CD8-positive, alpha-beta memory T cell (primary cell): ENCODE data around the gene PRSS12. TPM values are rescaled to one million over a fixed set of nuclear protein-coding genes. Genes with fewer than 3 reads are reported as not detected.
"Not testable (repeated sequence)": the region's sequence is repeated elsewhere in the genome, so short reads cannot be mapped to it uniquely, and the experiment has no call there.

Experiments used
- CTCF ChIA-PET: fragments of 350-600 bp; sonication (Branson Sonifier 250); formaldehyde crosslinking; loops from one replicate; lab custom pipeline; 2021; ENCODE audit warnings: antibody characterized with exemption; lab: Charles Lee
- POLR2A ChIA-PET: fragments of 350-600 bp; sonication (Branson Sonifier 250); formaldehyde crosslinking; loops from one replicate; lab custom pipeline; 2021; ENCODE audit warnings: antibody characterized with exemption; lab: Charles Lee
- DNase-seq, 5 donors: peaks; one replicate each; pipeline versions ENCODE4 v3.0.0 to v3.0.0-alpha.2; 2020 to 2022; ENCODE audit warnings: mixed read lengths in 1 of 5
- H3K27ac ChIP-seq: one replicate; pipeline ENCODE4 v1.7.0; 2013; ENCODE audit warnings: low read depth, mild to moderate bottlenecking, low read length, moderate library complexity
- H3K27me3 ChIP-seq: 2 replicates; pipeline ENCODE4 v1.7.0; 2013; ENCODE audit warnings: low read length, mild to moderate bottlenecking; ENCODE audit not compliant: insufficient read depth, poor library complexity, severe bottlenecking
- H3K36me3 ChIP-seq: 2 replicates; pipeline ENCODE4 v1.7.0; 2013; ENCODE audit warnings: mild to moderate bottlenecking, low read length, moderate library complexity; ENCODE audit not compliant: insufficient read depth
- H3K4me1 ChIP-seq: 2 replicates; pipeline ENCODE4 v1.7.0; 2013; ENCODE audit warnings: mild to moderate bottlenecking, low read length, moderate library complexity; ENCODE audit not compliant: insufficient read depth
- H3K4me3 ChIP-seq: 2 replicates; pipeline ENCODE4 v1.7.0; 2013; ENCODE audit warnings: mild to moderate bottlenecking, low read length
- H3K9me3 ChIP-seq: 2 replicates; pipeline ENCODE4 v1.7.0; 2013; ENCODE audit warnings: mild to moderate bottlenecking, low read length
- H3K27ac Mint-ChIP-seq, 8 donors: one replicate each; pipeline ENCODE4 v1.8.0; 2020 to 2021; ENCODE audit warnings: mixed read lengths in 8 of 8, mild to moderate bottlenecking in 6 of 8, inconsistent platforms in 3 of 8, moderate library complexity in 3 of 8
- H3K27me3 Mint-ChIP-seq, 2 donors: one replicate each; pipeline ENCODE4 v1.8.0; 2020 to 2021; ENCODE audit warnings: mixed read lengths in 2 of 2, mild to moderate bottlenecking in 1 of 2, moderate library complexity in 1 of 2
- H3K36me3 Mint-ChIP-seq, 3 donors: one replicate each; pipeline ENCODE4 v1.8.0; 2020 to 2021; ENCODE audit warnings: mixed read lengths in 3 of 3, inconsistent platforms in 1 of 3, mild to moderate bottlenecking in 1 of 3
- H3K4me1 Mint-ChIP-seq, 3 donors: one replicate each; pipeline ENCODE4 v1.8.0; 2020 to 2021; ENCODE audit warnings: mixed read lengths in 3 of 3, inconsistent platforms in 1 of 3, mild to moderate bottlenecking in 1 of 3
- H3K4me3 Mint-ChIP-seq, 7 donors: one replicate each; pipeline ENCODE4 v1.8.0; 2020 to 2021; ENCODE audit warnings: mixed read lengths in 7 of 7, mild to moderate bottlenecking in 6 of 7, moderate library complexity in 4 of 7, inconsistent platforms in 2 of 7
- H3K9me3 Mint-ChIP-seq, 5 donors: one replicate each; pipeline ENCODE4 v1.8.0; 2020 to 2022; ENCODE audit warnings: mixed read lengths in 5 of 5, mild to moderate bottlenecking in 3 of 5, moderate library complexity in 2 of 5, inconsistent platforms in 1 of 5
- polyA plus RNA-seq: library from polyadenylated mRNA; unstranded; fragments of 300-500 nt; fragmentation: Illumina TruSeq; gene quantifications from one replicate; pipeline ENCODE4 v1.2.3, GENCODE V29; 2021
- total RNA-seq, 2 experiments: library from RNA; stranded (reverse); gene quantifications; one replicate each; pipeline ENCODE4 v1.2.3, GENCODE V29; 2021

PRSS12 gene
- total and polyA plus RNA-seq, 3 experiments from 2014 or later, result not detected

DNA sequence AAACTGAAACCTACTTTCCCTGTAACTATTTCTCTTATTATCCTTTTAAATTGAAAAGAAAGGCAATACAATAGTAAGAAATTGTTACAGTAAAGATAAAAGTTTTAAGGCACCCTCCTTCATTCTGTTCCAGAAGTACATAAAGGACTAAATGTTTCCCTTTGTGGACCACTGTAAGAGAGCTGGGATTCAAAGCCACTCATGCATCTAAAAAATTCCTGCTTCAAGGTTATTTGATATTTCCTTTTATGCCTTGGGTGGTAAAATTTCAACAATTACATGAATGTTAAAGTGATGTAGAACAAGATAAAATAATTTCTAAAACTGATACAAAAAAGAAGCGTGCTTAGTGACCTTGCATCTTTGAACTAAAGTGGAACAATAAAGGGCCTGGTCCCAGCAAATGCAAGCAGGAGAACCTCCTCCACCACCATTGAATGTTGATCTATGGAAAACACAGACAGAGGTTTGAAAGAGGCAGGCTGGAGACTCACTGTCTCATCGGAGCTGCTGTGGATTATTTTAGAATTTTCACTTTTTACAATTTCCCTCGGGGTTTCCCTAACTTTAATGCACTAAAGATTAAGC, 42.3 kb upstream of the PRSS12 start:
- no peak overlapping the region for H3K27ac ChIP-seq
- Mint-ChIP-seq H3K36me3 (no peaks in the 10 kb centered on the region), H3K27me3 (peaks cover 0 to 6% of the 10 kb centered on the region in 2 donors), H3K9me3 (peaks cover 0 to 2% (median 0%) of the 10 kb centered on the region in 5 donors), H3K4me3 (no peak overlapping the region), H3K4me1 (no peaks in the 10 kb centered on the region), H3K27ac (no peak overlapping the region)
- H3K4me1 ChIP-seq, result no peaks in the 10 kb centered on the region
- no peak overlapping the region for H3K4me3 ChIP-seq
- H3K9me3 ChIP-seq, result no peaks in the 10 kb centered on the region
- H3K27me3 ChIP-seq, result no peaks in the 10 kb centered on the region
- no peak for DNase-seq
- CTCF ChIA-PET, result no interaction called here
- POLR2A ChIA-PET, result no interaction called here
- H3K36me3 ChIP-seq, result no peaks in the 10 kb centered on the region

DNA sequence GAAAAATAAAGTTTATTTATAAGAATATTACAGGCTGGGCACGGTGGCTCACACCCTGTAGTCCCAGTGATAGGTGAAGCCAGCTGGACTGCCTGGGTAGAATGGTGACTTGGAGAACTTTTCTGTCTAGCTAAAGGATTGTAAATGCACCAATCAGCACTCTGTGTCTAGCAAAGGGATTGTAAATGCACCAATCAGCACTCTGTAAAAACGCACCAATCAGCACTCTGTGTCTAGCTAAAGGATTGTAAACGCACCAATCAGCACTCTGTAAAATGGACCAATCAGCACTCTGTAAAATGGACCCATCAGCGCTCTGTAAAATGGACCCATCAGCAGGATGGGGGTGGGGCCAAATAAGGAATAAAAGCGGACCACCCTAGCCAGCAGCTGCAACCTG, 39.7 kb upstream of the PRSS12 start:
- H3K27me3 ChIP-seq, H3K4me1 Mint-ChIP-seq, H3K9me3 ChIP-seq, H3K4me1 ChIP-seq, POLR2A ChIA-PET, H3K4me3 Mint-ChIP-seq, H3K36me3 Mint-ChIP-seq, H3K27ac Mint-ChIP-seq, H3K27me3 Mint-ChIP-seq, H3K4me3 ChIP-seq, H3K27ac ChIP-seq, DNase-seq, H3K36me3 ChIP-seq, CTCF ChIA-PET: not testable (repeated sequence)
- peaks cover 0 to 10% (median 5%) of the 10 kb centered on the region in 5 donors for H3K9me3 Mint-ChIP-seq

DNA sequence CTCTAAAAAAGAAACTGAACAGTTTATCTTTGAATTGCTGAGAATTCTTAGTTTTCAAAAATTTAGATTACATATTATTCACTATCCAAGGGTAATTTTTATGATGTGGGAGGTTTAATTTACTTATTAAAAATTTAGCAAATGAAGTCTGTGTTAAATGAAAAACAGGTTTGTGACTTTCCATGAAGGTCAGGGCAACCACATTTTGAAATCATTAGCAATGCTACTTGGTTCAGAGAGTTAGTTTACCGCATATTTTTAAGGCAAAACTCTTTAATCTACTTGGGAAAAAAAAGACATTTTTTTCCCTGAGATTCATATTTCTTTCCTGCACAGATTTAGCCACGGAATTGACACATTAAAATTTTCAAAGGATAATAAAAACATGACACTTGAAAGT, 37.3 kb upstream of the PRSS12 start:
- H3K27me3 ChIP-seq, result no peaks in the 10 kb centered on the region
- no peak overlapping the region for H3K4me3 ChIP-seq
- ChIA-PET POLR2A (no interaction called here), CTCF (no interaction called here)
- DNase-seq, result no peak
- H3K4me1 ChIP-seq, result no peaks in the 10 kb centered on the region
- no peaks in the 10 kb centered on the region for H3K36me3 ChIP-seq
- peaks cover 9 to 18% (median 12%) of the 10 kb centered on the region in 5 donors for H3K9me3 Mint-ChIP-seq
- no peak overlapping the region for H3K27ac ChIP-seq
- no peaks in the 10 kb centered on the region for H3K36me3 Mint-ChIP-seq
- peaks cover 0 to 6% of the 10 kb centered on the region in 2 donors for H3K27me3 Mint-ChIP-seq
- H3K27ac Mint-ChIP-seq, result no peak overlapping the region
- no peaks in the 10 kb centered on the region for H3K9me3 ChIP-seq
- no peak overlapping the region for H3K4me3 Mint-ChIP-seq
- no peaks in the 10 kb centered on the region for H3K4me1 Mint-ChIP-seq

DNA sequence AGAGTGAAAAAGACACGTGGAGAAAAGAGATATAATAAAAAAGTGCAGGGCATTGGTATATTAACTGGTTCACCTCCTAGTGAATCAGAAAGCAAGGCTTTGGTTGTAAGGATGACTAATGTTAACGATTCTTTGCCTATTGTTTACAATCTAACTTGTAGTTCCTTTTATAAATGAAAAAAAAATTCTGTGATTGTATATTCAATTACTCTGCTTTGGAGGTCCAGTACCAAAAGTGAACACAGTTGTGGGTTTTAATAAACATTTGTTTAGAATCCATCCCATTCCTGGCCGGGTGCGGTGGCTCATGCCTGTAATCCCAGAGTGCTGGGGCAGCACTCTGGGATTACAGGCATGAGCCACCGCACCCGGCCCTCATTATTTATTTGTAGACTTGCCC, 36.9 kb upstream of the PRSS12 start:
- no peaks in the 10 kb centered on the region for H3K4me1 ChIP-seq
- H3K27ac ChIP-seq, result no peak overlapping the region
- Mint-ChIP-seq H3K27ac (no peak overlapping the region), H3K27me3 (peaks cover 0 to 8% of the 10 kb centered on the region in 2 donors), H3K4me1 (no peaks in the 10 kb centered on the region), H3K4me3 (no peak overlapping the region), H3K9me3 (peaks cover 9 to 18% (median 12%) of the 10 kb centered on the region in 5 donors), H3K36me3 (no peaks in the 10 kb centered on the region)
- H3K9me3 ChIP-seq, result no peaks in the 10 kb centered on the region
- ChIA-PET POLR2A (no interaction called here), CTCF (no interaction called here)
- no peaks in the 10 kb centered on the region for H3K36me3 ChIP-seq
- H3K4me3 ChIP-seq, result no peak overlapping the region
- no peak for DNase-seq
- H3K27me3 ChIP-seq, result no peaks in the 10 kb centered on the region

DNA sequence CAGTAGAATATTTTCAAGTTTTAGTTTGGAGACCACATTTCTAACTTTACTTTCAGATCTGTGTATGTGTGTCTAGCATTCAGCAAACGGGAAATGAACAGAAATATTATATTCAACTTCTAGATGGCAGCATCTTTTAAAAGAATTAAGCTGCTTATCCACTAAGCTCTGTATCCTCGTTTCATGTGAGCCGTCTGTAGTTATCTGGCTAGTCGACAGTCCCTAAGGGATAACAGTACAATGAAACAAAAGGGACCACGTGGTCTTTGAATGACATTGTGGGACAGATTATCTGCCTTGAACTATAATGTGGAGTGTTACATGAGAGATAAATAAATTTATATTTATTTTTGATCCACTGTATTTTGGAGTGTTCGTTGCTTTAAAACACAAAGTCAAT, 35.8 kb upstream of the PRSS12 start:
- H3K36me3 Mint-ChIP-seq, result no peaks in the 10 kb centered on the region
- no peak for DNase-seq
- no peak overlapping the region for H3K4me3 ChIP-seq
- CTCF ChIA-PET, result no interaction called here
- H3K4me1 Mint-ChIP-seq, result no peaks in the 10 kb centered on the region
- no peak overlapping the region for H3K27ac ChIP-seq
- no peaks in the 10 kb centered on the region for H3K36me3 ChIP-seq
- peaks cover 0 to 11% of the 10 kb centered on the region in 2 donors for H3K27me3 Mint-ChIP-seq
- H3K9me3 Mint-ChIP-seq, result peaks cover 9 to 18% (median 12%) of the 10 kb centered on the region in 5 donors
- POLR2A ChIA-PET, result no interaction called here
- no peak overlapping the region for H3K4me3 Mint-ChIP-seq
- no peaks in the 10 kb centered on the region for H3K4me1 ChIP-seq
- H3K27ac Mint-ChIP-seq, result no peak overlapping the region
- no peaks in the 10 kb centered on the region for H3K9me3 ChIP-seq
- no peaks in the 10 kb centered on the region for H3K27me3 ChIP-seq

DNA sequence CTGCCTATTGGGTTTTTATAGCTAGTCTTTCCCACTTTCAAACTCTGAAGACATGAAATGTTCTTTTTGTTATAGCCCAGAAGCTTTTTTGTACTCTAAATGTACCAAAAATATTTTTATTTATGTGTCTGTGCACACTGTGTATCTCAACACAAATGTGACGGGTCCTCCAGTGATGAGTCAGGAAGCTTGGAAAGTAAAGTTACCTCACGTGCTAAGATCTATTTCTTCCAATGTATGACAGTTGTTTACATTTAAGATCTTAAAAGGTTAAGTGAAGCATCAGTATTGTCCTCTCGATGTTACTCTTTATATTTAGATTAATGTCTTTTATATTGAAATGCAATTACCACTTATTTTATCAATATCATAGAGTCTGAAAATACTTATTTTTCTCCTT, 29.1 kb upstream of the PRSS12 start:
- H3K27me3 Mint-ChIP-seq, result peaks cover 0 to 24% of the 10 kb centered on the region in 2 donors
- ChIA-PET CTCF (no interaction called here), POLR2A (no interaction called here)
- H3K4me3 ChIP-seq, result no peak overlapping the region
- H3K36me3 Mint-ChIP-seq, result no peaks in the 10 kb centered on the region
- no peak for DNase-seq
- H3K4me1 ChIP-seq, result no peaks in the 10 kb centered on the region
- H3K9me3 Mint-ChIP-seq, result peaks cover 4 to 9% (median 6%) of the 10 kb centered on the region in 5 donors
- no peak overlapping the region for H3K27ac Mint-ChIP-seq
- H3K4me1 Mint-ChIP-seq, result no peaks in the 10 kb centered on the region
- no peak overlapping the region for H3K27ac ChIP-seq
- H3K4me3 Mint-ChIP-seq, result no peak overlapping the region
- no peaks in the 10 kb centered on the region for H3K9me3 ChIP-seq
- no peaks in the 10 kb centered on the region for H3K36me3 ChIP-seq
- H3K27me3 ChIP-seq, result no peaks in the 10 kb centered on the region

DNA sequence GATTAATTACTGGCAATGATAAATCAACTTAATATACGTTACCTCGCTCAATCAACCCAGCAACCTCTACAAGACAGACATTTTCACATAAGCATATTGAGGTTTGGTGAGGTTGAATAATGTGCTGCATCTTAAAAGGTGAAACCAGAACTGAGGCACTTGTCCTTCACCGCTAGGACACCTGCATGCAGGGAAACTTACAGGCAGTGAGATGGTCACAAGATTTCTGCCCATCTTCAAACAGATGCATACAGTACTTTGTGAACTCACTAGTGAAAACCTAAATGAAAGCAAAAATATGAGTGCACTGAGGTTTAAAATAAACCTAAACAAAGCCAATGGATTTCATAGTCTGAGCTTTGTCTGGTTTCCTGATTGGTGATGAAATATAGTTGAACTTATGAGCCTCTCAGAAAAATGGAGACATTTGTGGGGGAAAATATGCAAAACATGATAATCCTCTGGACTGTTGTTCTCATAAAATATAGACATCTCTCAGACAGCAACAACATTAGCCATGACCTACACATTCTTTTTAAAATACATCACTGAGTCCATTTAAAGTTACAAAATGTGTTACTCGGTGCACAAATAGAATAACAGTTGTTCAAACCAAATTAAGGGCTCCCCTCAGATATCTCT, 20.9 kb upstream of the PRSS12 start:
- H3K4me1 Mint-ChIP-seq, result no peaks in the 10 kb centered on the region
- POLR2A ChIA-PET, result no interaction called here
- Histone ChIP-seq H3K9me3 (no peaks in the 10 kb centered on the region), H3K36me3 (no peaks in the 10 kb centered on the region), H3K4me3 (no peak overlapping the region), H3K27me3 (no peaks in the 10 kb centered on the region), H3K27ac (no peak overlapping the region), H3K4me1 (no peaks in the 10 kb centered on the region)
- H3K27ac Mint-ChIP-seq, result no peak overlapping the region
- H3K4me3 Mint-ChIP-seq, result no peak overlapping the region
- peaks cover 4 to 31% of the 10 kb centered on the region in 2 donors for H3K27me3 Mint-ChIP-seq
- CTCF ChIA-PET, result interaction anchor here (1.0 kb wide), 1 partner anchor 21 kb away, joined by 3 read pairs; the partner anchor contains the start of gene PRSS12
- no peaks in the 10 kb centered on the region for H3K9me3 Mint-ChIP-seq
- no peaks in the 10 kb centered on the region for H3K36me3 Mint-ChIP-seq
- no peak for DNase-seq

DNA sequence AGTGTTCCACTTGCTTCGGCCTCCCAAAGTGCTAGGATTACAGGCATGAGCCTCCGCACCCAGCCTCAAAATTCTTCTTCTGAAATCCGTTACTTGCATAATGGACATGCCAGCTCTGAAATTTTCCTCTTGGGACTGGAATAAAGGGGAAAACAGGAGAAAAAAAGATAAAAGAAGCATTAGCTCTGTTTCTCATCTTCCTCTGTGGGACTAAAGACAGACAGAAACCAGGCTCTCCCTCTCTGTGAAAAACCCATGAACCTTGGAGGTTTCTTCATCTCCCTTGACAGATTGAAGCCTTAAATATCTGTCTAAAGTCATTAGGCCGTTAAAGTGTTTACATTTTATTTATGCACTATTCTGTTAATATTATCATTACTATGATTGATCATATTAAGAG, 19.4 kb upstream of the PRSS12 start:
- CTCF ChIA-PET, result no interaction called here
- H3K36me3 Mint-ChIP-seq, result no peaks in the 10 kb centered on the region
- Histone ChIP-seq H3K27me3 (no peaks in the 10 kb centered on the region), H3K9me3 (no peaks in the 10 kb centered on the region), H3K27ac (no peak overlapping the region), H3K36me3 (no peaks in the 10 kb centered on the region), H3K4me1 (no peaks in the 10 kb centered on the region), H3K4me3 (no peak overlapping the region)
- H3K4me1 Mint-ChIP-seq, result no peaks in the 10 kb centered on the region
- no peak overlapping the region for H3K27ac Mint-ChIP-seq
- DNase-seq, result no peak
- POLR2A ChIA-PET, result no interaction called here
- H3K27me3 Mint-ChIP-seq, result peaks cover 5 to 38% of the 10 kb centered on the region in 2 donors
- H3K4me3 Mint-ChIP-seq, result no peak overlapping the region
- no peaks in the 10 kb centered on the region for H3K9me3 Mint-ChIP-seq
